Mesenchymal stem cell (in vitro differentiated cells and primary cell): ENCODE results near the gene TTYH3.

ENCODE experiments used
- DNase-seq: peaks from one replicate; pipeline ENCODE4 v3.0.0-alpha.2; 2013
- H2AFZ ChIP-seq: one replicate; pipeline ENCODE4 v1.6.1; 2013; ENCODE audit warnings: low read depth, mild to moderate bottlenecking, control low read depth, inconsistent platforms, low read length, moderate library complexity
- H2AK5ac ChIP-seq: 2 replicates; pipeline ENCODE4 v1.6.1; 2013; ENCODE audit warnings: low read length, moderate library complexity, mild to moderate bottlenecking, inconsistent platforms; ENCODE audit not compliant: severe bottlenecking
- H2BK120ac ChIP-seq: one replicate; pipeline ENCODE4 v1.6.1; 2013; ENCODE audit warnings: low read depth, mild to moderate bottlenecking, inconsistent platforms, low read length, moderate library complexity
- H2BK12ac ChIP-seq, 2 experiments: one replicate each; pipeline ENCODE4 v1.6.1; 2013; ENCODE audit warnings: inconsistent platforms in 2 of 2, low read length in 2 of 2, mild to moderate bottlenecking in 2 of 2, moderate library complexity in 2 of 2, control low read depth in 1 of 2
- H2BK15ac ChIP-seq: one replicate; pipeline ENCODE4 v1.6.1; 2013; ENCODE audit warnings: mild to moderate bottlenecking, low read depth, inconsistent platforms; ENCODE audit not compliant: poor library complexity, severe bottlenecking
- H2BK5ac ChIP-seq: 2 replicates; pipeline ENCODE4 v1.6.1; 2013; ENCODE audit warnings: low read depth, mild to moderate bottlenecking, low read length, control low read depth, inconsistent platforms; ENCODE audit not compliant: poor library complexity, severe bottlenecking
- H3K14ac ChIP-seq, 2 experiments: one replicate each; pipeline ENCODE4 v1.6.1; 2013; ENCODE audit warnings: inconsistent platforms in 2 of 2, low read length in 2 of 2, control low read depth in 1 of 2, mild to moderate bottlenecking in 1 of 2, moderate library complexity in 1 of 2
- H3K18ac ChIP-seq, 2 experiments: one replicate each; pipeline ENCODE4 v1.6.1; 2013; ENCODE audit warnings: inconsistent platforms in 2 of 2, low read length in 2 of 2, control low read depth in 1 of 2, low read depth in 1 of 2, mild to moderate bottlenecking in 1 of 2
- H3K23ac ChIP-seq, 2 experiments: one replicate each; pipeline ENCODE4 v1.6.1; 2013; ENCODE audit warnings: inconsistent platforms in 2 of 2, low read length in 2 of 2, mild to moderate bottlenecking in 2 of 2, moderate library complexity in 2 of 2, control low read depth in 1 of 2
- H3K27ac ChIP-seq: 2 replicates; pipeline ENCODE4 v1.5.1; 2013; ENCODE audit warnings: mild to moderate bottlenecking, moderate library complexity, low read length, control low read depth, inconsistent platforms; ENCODE audit not compliant: poor library complexity, severe bottlenecking
- H3K27me3 ChIP-seq, 2 experiments: 2 replicates each; pipeline versions ENCODE4 v1.6.1 to v1.7.0; 2013; ENCODE audit warnings: low read length in 2 of 2, mild to moderate bottlenecking in 2 of 2, moderate library complexity in 2 of 2, control low read depth in 1 of 2, inconsistent platforms in 1 of 2; ENCODE audit not compliant: control insufficient read depth in 1 of 2, insufficient read depth in 1 of 2
- H3K36me3 ChIP-seq, 2 experiments: 2 replicates each; pipeline versions ENCODE4 v1.6.1 to v1.7.0; 2013; ENCODE audit warnings: low read length in 2 of 2, control low read depth in 1 of 2, inconsistent platforms in 1 of 2, low read depth in 1 of 2, mild to moderate bottlenecking in 1 of 2; ENCODE audit not compliant: insufficient read depth in 2 of 2, control insufficient read depth in 1 of 2
- H3K4ac ChIP-seq, 2 experiments: one replicate each; pipeline ENCODE4 v1.6.1; 2013; ENCODE audit warnings: inconsistent platforms in 2 of 2, low read length in 2 of 2, mild to moderate bottlenecking in 2 of 2, moderate library complexity in 2 of 2, control low read depth in 1 of 2, low read depth in 1 of 2
- H3K4me1 ChIP-seq: 2 replicates; pipeline ENCODE4 v1.6.1; 2013; ENCODE audit warnings: low read depth, low read length, control low read depth; ENCODE audit not compliant: control insufficient read depth, insufficient read depth
- H3K4me2 ChIP-seq: 2 replicates; pipeline ENCODE4 v1.6.1; 2013; ENCODE audit warnings: low read length, mild to moderate bottlenecking, inconsistent platforms; ENCODE audit not compliant: poor library complexity, severe bottlenecking
- H3K4me3 ChIP-seq, 2 experiments: 2 replicates each; pipeline versions ENCODE4 v1.5.1 to v1.7.0; 2013; ENCODE audit warnings: low read length in 2 of 2, mild to moderate bottlenecking in 2 of 2, control low read depth in 1 of 2, low read depth in 1 of 2; ENCODE audit not compliant: insufficient read depth in 1 of 2
- H3K79me1 ChIP-seq: replicated peaks from 2 replicates; pipeline ENCODE4 v1.6.1; 2013; ENCODE audit warnings: mild to moderate bottlenecking, control low read depth, low read length, inconsistent platforms; ENCODE audit not compliant: poor library complexity, severe bottlenecking
- H3K9ac ChIP-seq: 2 replicates; pipeline ENCODE4 v1.7.0; 2013; ENCODE audit warnings: mild to moderate bottlenecking, low read length, moderate library complexity
- H3K9me3 ChIP-seq: 2 replicates; pipeline ENCODE4 v1.7.0; 2013; ENCODE audit warnings: mild to moderate bottlenecking, low read length; ENCODE audit not compliant: control insufficient read depth
- H4K8ac ChIP-seq: one replicate; pipeline ENCODE4 v1.6.1; 2013; ENCODE audit warnings: inconsistent platforms, mild to moderate bottlenecking, low read length, moderate library complexity
- H4K91ac ChIP-seq: one replicate; pipeline ENCODE4 v1.6.1; 2013; ENCODE audit warnings: mild to moderate bottlenecking, low read length, inconsistent platforms
- WGBS: methylation state at CpG from one replicate; pipeline ENCODE4 v1.1.7; 2013; ENCODE audit warnings: mixed read lengths; 5-methylcytosine and 5-hydroxymethylcytosine counted together

TTYH3 gene

DNA sequence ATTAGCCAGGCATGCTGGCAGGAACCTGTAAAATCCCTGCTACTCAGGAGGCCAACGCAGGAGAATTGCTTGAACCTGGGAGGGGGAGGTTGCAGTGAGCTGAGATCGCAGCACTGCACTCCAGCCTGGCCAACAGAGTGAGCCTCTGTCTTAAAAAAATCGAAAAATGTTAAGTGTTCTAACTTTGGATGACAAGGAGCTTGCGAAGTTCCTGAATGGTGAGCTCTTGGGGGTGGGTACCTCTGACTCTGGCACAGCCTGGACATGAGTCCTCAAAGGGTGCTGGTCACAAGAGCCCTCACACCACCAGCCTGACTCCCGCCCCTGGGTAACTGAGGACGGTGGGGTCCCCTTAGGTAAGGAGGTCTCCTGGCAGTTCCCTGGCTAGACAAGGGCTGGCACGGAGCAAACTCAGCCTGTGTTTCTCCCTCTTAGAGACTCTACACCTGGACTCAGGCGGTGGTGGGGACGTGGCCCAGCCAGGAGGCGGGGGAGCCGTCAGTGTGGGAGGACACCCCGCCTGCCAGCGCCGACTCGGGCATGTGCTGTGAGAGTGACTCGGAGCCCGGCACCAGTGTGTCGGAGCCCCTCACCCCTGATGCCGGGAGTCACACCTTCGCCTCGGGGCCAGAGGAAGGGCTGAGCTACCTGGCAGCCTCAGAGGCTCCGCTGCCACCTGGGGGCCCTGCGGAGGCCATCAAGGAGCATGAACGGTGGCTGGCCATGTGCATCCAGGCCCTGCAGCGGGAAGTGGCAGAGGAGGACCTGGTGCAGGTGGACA is 80.3 kb downstream of the TTYH3 start:
- peak overlapping the region; percentile 80 for H4K91ac ChIP-seq
- WGBS, result 97% methylated on average over 24 of the region's 25 CpGs
- H4K8ac ChIP-seq, result no peak overlapping the region
- no peak overlapping the region for H2BK5ac ChIP-seq
- no peak overlapping the region for H2BK15ac ChIP-seq
- peaks cover 23% of the 10 kb centered on the region for H3K4me1 ChIP-seq
- H3K36me3 ChIP-seq, result peaks cover 29 to 62% of the 10 kb centered on the region in 2 experiments
- H3K14ac ChIP-seq, result no peak overlapping the region
- H3K23ac ChIP-seq, result no peak overlapping the region
- H2AK5ac ChIP-seq, result no peak overlapping the region
- H3K9ac ChIP-seq, result no peak overlapping the region
- no peak overlapping the region for H3K18ac ChIP-seq
- no peak overlapping the region for H3K4me3 ChIP-seq
- H3K27ac ChIP-seq, result no peak overlapping the region
- peaks cover 21% of the 10 kb centered on the region for H3K79me1 ChIP-seq
- no peaks in the 10 kb centered on the region for H3K27me3 ChIP-seq
- no peak for DNase-seq
- H3K9me3 ChIP-seq, result no peaks in the 10 kb centered on the region
- H2BK120ac ChIP-seq, result no peak overlapping the region
- H2BK12ac ChIP-seq, result peak overlapping the region in 1 of 2 experiments; percentile 11
- no peak overlapping the region for H2AFZ ChIP-seq
- no peak overlapping the region for H3K4ac ChIP-seq
- no peak overlapping the region for H3K4me2 ChIP-seq

- WGBS, result 38% methylated on average over 12 of the region's 13 CpGs
These were observed 81.6 kb downstream of the TTYH3 start for GRCh38 chr7:2713370-2713769.

DNA sequence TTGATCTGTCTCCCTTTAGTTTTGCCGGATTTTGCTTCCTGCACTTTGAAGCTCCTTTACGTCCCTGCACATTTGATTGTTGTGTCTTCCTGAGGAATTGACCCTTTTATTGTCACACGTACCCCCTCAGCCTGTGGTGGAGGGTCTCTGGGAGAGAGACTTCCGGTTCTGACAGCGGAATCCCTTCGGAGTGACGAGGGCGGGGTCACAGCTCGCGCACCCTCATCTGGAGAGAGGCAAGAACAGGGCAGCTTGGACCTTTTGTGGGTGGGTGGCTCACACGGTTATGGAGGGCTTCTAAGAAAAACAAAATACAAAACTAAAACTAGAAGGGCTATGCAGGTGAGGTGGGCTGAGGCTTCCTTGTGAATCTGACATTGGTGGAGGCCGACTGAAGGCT is 82.2 kb downstream of the TTYH3 start:
- H4K8ac ChIP-seq, result no peak overlapping the region
- H3K4me3 ChIP-seq, result no peak overlapping the region
- H3K14ac ChIP-seq, result no peak overlapping the region
- H2BK12ac ChIP-seq, result peak overlapping the region in 1 of 2 experiments; percentile 1
- no peak overlapping the region for H3K4me2 ChIP-seq
- no peak overlapping the region for H3K23ac ChIP-seq
- no peak for DNase-seq
- WGBS, result 93% methylated on average over 11 of the region's 12 CpGs
- no peak overlapping the region for H3K4ac ChIP-seq
- H3K18ac ChIP-seq, result no peak overlapping the region
- H4K91ac ChIP-seq, result no peak overlapping the region
- no peak overlapping the region for H3K27ac ChIP-seq
- no peak overlapping the region for H2BK15ac ChIP-seq
- no peak overlapping the region for H3K9ac ChIP-seq
- no peak overlapping the region for H2AFZ ChIP-seq
- peaks cover 40 to 72% of the 10 kb centered on the region in 2 experiments for H3K36me3 ChIP-seq
- no peak overlapping the region for H2AK5ac ChIP-seq
- H3K27me3 ChIP-seq, result no peaks in the 10 kb centered on the region
- peaks cover 38% of the 10 kb centered on the region for H3K4me1 ChIP-seq
- no peaks in the 10 kb centered on the region for H3K9me3 ChIP-seq
- peaks cover 32% of the 10 kb centered on the region for H3K79me1 ChIP-seq
- H2BK5ac ChIP-seq, result no peak overlapping the region
- no peak overlapping the region for H2BK120ac ChIP-seq

More at GRCh38 chr7:2713370-2713769, 81.6 kb downstream of the TTYH3 start:
- DNase-seq, result peak; percentile 63
- peaks cover 28% of the 10 kb centered on the region for H3K79me1 ChIP-seq
- no peak overlapping the region for H3K23ac ChIP-seq
- peaks cover 33% of the 10 kb centered on the region for H3K4me1 ChIP-seq
- H3K4me2 ChIP-seq, result no peak overlapping the region
- no peak overlapping the region for H2BK5ac ChIP-seq
- no peak overlapping the region for H4K8ac ChIP-seq
- no peak overlapping the region for H2AFZ ChIP-seq
- H2BK120ac ChIP-seq, result no peak overlapping the region
- H2AK5ac ChIP-seq, result no peak overlapping the region
- no peak overlapping the region for H3K27ac ChIP-seq
- H3K4me3 ChIP-seq, result no peak overlapping the region
- H3K9ac ChIP-seq, result no peak overlapping the region
- H3K4ac ChIP-seq, result no peak overlapping the region
- H3K18ac ChIP-seq, result peak overlapping the region; percentile 38 to 55
- peaks cover 36 to 69% of the 10 kb centered on the region in 2 experiments for H3K36me3 ChIP-seq
- no peak overlapping the region for H3K14ac ChIP-seq
- no peak overlapping the region for H4K91ac ChIP-seq
- no peaks in the 10 kb centered on the region for H3K27me3 ChIP-seq
- H2BK15ac ChIP-seq, result peak overlapping the region; percentile 21
- no peak overlapping the region for H2BK12ac ChIP-seq
- no peaks in the 10 kb centered on the region for H3K9me3 ChIP-seq
